ENCODE results near the gene CAMK4. TPM values are rescaled to one million over a fixed set of nuclear protein-coding genes. Genes with fewer than 3 reads are reported as not detected.

The CAMK4 gene
- total RNA-seq, 1 experiment from 2014 or later: 23.3 TPM

DNA sequence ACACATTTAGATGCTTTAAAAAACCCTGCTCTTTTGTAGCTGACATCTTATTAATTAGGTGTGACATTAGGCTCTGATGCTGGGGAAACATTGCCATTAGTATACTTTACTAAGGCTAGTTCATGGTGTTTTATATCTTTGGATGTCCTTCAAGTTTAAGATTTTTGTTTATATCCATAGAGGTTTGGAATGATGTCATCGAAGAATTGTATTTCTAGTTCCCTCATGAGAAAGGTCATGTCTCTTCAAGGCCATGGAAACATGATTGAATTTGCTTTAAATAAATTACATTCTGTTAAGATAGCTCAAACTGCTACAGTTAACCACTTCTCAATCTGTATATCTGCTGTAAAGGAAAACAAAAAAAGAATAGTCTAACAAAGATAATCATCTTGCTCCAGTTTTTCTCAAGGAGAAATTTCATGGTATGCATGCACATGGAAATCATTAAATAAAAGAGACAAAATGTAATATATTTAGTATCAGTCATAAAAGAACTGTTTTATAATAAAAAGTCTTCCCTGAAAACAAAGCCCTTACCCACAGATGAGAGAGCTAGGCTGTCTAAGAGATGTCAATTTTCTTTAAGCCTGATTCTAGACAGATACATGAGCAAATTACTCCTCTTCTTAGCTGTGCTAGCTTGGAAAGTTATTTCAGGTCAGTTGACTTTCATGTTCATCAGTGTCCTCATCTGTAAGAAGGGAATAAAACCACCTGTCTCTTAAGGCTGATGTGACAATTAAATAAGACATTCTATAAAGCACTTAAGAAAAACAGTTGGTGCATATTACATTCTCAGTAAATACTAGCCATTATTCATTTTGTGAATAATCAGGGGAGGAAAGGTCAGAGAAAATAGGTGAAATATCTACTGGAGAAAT is 313.2 kb downstream of the CAMK4 start:
- H3K4me1 Mint-ChIP-seq (ENCODE audit: low read depth, unreplicated experiment): no peaks in the 10 kb centered on the region
- H3K36me3 Mint-ChIP-seq (ENCODE audit: insufficient read depth, unreplicated experiment): no peaks in the 10 kb centered on the region
- intact Hi-C loops (cut with micrococcal nuclease; ENCODE audit: unreplicated experiment): no loop called here
- peaks cover 3% of the 10 kb centered on the region for H3K9me3 Mint-ChIP-seq (ENCODE audit: low read depth, unreplicated experiment)
- H3K4me3 Mint-ChIP-seq (ENCODE audit: low read depth, unreplicated experiment): no peak overlapping the region
- no peaks in the 10 kb centered on the region for H3K27me3 Mint-ChIP-seq (ENCODE audit: unreplicated experiment)
- TF ChIP-seq, protein P1, sequence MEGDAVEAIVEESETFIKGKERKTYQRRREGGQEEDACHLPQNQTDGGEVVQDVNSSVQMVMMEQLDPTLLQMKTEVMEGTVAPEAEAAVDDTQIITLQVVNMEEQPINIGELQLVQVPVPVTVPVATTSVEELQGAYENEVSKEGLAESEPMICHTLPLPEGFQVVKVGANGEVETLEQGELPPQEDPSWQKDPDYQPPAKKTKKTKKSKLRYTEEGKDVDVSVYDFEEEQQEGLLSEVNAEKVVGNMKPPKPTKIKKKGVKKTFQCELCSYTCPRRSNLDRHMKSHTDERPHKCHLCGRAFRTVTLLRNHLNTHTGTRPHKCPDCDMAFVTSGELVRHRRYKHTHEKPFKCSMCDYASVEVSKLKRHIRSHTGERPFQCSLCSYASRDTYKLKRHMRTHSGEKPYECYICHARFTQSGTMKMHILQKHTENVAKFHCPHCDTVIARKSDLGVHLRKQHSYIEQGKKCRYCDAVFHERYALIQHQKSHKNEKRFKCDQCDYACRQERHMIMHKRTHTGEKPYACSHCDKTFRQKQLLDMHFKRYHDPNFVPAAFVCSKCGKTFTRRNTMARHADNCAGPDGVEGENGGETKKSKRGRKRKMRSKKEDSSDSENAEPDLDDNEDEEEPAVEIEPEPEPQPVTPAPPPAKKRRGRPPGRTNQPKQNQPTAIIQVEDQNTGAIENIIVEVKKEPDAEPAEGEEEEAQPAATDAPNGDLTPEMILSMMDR (IDR thresholded peaks at IDR 0.05; ENCODE audit: unreplicated experiment): no peak
- no peak overlapping the region for H3K27ac Mint-ChIP-seq (ENCODE audit: unreplicated experiment)
- BruUV-seq (replicated peaks): no TSS peak
- CTCF ChIA-PET: no interaction called here
- no peak for DNase-seq

Other genes starting within 250 kb of the CAMK4 start
- gene TSLP, start 152.7 kb upstream of the CAMK4 start, total RNA-seq (2022): 0.20 TPM in 1 of 2 replicates, not detected in the other
- 48.7 and 50.8 TPM in 2 replicates for gene WDR36, start 132.0 kb upstream of the CAMK4 start, total RNA-seq (2022)